NCI-H69 (cell line): ENCODE measurements around the gene FBXO41.

Experiments
- DNase-seq: peaks from one replicate; lab custom pipeline; 2025; lab: John Stamatoyannopoulos, UW

Gene FBXO41

GRCh38 chr2:73284296-73285158 lies at the start of gene FBXO41:
Gene FBXO41, minus strand, starts transcription at chr2:73284478. Its CDS starts 14,848 bp downstream, at chr2:73269630.
- DNase-seq = peak; percentile 84

GRCh38 chr2:73334045-73334444 lies 49.8 kb upstream of the FBXO41 start:
- DNase-seq = no peak

- DNase-seq = peak; percentile 94
These were observed 49.3 kb upstream of the FBXO41 start for GRCh38 chr2:73333564-73333963.

- no peak for DNase-seq
These were observed 39.9 kb upstream of the FBXO41 start for GRCh38 chr2:73324126-73324725.

GRCh38 chr2:73323551-73323950 lies 39.3 kb upstream of the FBXO41 start:
- no peak for DNase-seq

GRCh38 chr2:73314441-73314840 lies 30.2 kb upstream of the FBXO41 start:
- no peak for DNase-seq

- peak; percentile 68 for DNase-seq
These were observed 23.4 kb upstream of the FBXO41 start for GRCh38 chr2:73307720-73308119.

- DNase-seq = no peak
These were observed 17.4 kb upstream of the FBXO41 start for GRCh38 chr2:73301636-73302035.

- no peak for DNase-seq
These were observed 16.6 kb upstream of the FBXO41 start for GRCh38 chr2:73300926-73301325.

- no peak for DNase-seq
These were observed 13.3 kb upstream of the FBXO41 start for GRCh38 chr2:73297586-73297985.

GRCh38 chr2:73297151-73297559 lies 12.9 kb upstream of the FBXO41 start:
- peak; percentile 70 for DNase-seq

GRCh38 chr2:73295751-73296400 lies 11.6 kb upstream of the FBXO41 start:
- peak; percentile 72 for DNase-seq

- DNase-seq = no peak
These were observed 10.0 kb upstream of the FBXO41 start for GRCh38 chr2:73294239-73294638.

- DNase-seq = peak; percentile 88
These were observed 9.4 kb upstream of the FBXO41 start, which contains the start of gene EGR4 for GRCh38 chr2:73293534-73294171. Gene EGR4, minus strand, starts transcription at chr2:73293548. Its CDS starts 231 bp downstream, at chr2:73293317.

- DNase-seq = peak; percentile 35
These were observed 8.7 kb upstream of the FBXO41 start for GRCh38 chr2:73292906-73293533.

- DNase-seq = peak; percentile 27
These were observed 8.1 kb upstream of the FBXO41 start for GRCh38 chr2:73292316-73292905.

- DNase-seq = peak; percentile 62
These were observed 7.4 kb upstream of the FBXO41 start for GRCh38 chr2:73291461-73292315.

- DNase-seq = no peak
These were observed 6.8 kb upstream of the FBXO41 start for GRCh38 chr2:73291093-73291460.

- DNase-seq = peak; percentile 67
These were observed 6.0 kb upstream of the FBXO41 start for GRCh38 chr2:73290049-73290839.

- no peak for DNase-seq
These were observed 5.0 kb upstream of the FBXO41 start for GRCh38 chr2:73289304-73289703.
